BLaER1 (cell line): ENCODE results near the gene TMCO4.
A peak's percentile ranks its signal among the peaks of the same experiment; 100 is the strongest.
"Not testable (repeated sequence)": the region's sequence is repeated elsewhere in the genome, so short reads cannot be mapped to it uniquely, and the experiment has no call there.

Source experiments
- H3K27ac ChIP-seq: shearing (Covaris generic); formaldehyde crosslinking; 2 replicates; pipeline ENCODE4 v1.8.1; 2022
- H3K27me3 ChIP-seq: shearing (Covaris generic); formaldehyde crosslinking; 2 replicates; pipeline ENCODE4 v1.8.1; 2022
- H3K36me3 ChIP-seq: shearing (Covaris generic); formaldehyde crosslinking; 2 replicates; pipeline ENCODE4 v1.8.1; 2022
- H3K4me1 ChIP-seq: shearing (Covaris generic); formaldehyde crosslinking; 2 replicates; pipeline ENCODE4 v1.8.1; 2022
- H3K4me2 ChIP-seq: shearing (Covaris generic); formaldehyde crosslinking; 2 replicates; pipeline ENCODE4 v1.8.1; 2022
- H3K4me3 ChIP-seq: shearing (Covaris generic); formaldehyde crosslinking; 2 replicates; pipeline ENCODE4 v1.8.1; 2022
- H3K9ac ChIP-seq: shearing (Covaris generic); formaldehyde crosslinking; 2 replicates; pipeline ENCODE4 v1.8.1; 2022
- H3K9me3 ChIP-seq: shearing (Covaris generic); formaldehyde crosslinking; 2 replicates; pipeline ENCODE4 v1.8.1; 2022
- H4K20me1 ChIP-seq: shearing (Covaris generic); formaldehyde crosslinking; 2 replicates; pipeline ENCODE4 v1.8.1; 2022
- Cebpa-rat ChIP-seq: shearing (Covaris generic); IDR thresholded peaks from 2 replicates; pipeline ENCODE4 v1.8.1; 2022

Gene TMCO4

GRCh38 chr1:19798486-19799229, 1.1 kb downstream of the TMCO4 start:
- Histone ChIP-seq H3K4me2 (peak overlapping the region; percentile 88), H3K4me1 (peaks cover 37% of the 10 kb centered on the region), H3K4me3 (peak overlapping the region; percentile 73), H3K9ac (peak overlapping the region; percentile 86), H3K27me3 (no peaks in the 10 kb centered on the region), H3K36me3 (peaks cover 8% of the 10 kb centered on the region; the same call in 1 of the 2 replicates), H3K9me3 (no peaks in the 10 kb centered on the region), H3K27ac (peak overlapping the region; percentile 93), H4K20me1 (no peaks in the 10 kb centered on the region)
- no peak for TF ChIP-seq Cebpa-rat

DNA sequence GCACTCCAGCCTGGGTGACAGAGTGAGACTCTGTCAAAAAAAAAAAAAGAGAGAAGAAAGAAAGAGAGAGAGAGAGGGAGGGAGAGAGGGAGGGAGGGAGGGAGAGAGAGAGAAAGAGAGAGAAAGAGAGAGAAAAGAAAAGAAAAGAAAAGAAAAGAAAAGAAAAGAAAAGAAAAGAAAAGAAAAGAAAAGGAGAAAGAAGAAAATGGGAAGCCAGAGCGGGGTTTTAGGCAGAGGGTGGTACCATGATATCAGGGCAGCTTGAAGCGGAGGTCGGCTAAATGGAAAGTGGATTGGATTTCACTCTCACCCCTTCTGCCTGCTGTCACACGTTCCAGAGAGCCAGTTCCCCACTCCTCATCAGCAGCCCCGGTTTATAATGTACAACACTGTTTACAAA, 1.9 kb downstream of the TMCO4 start:
- Histone ChIP-seq H3K9me3 (no peaks in the 10 kb centered on the region), H3K4me1 (peaks cover 42% of the 10 kb centered on the region), H3K36me3 (peaks cover 11% of the 10 kb centered on the region; the same call in 1 of the 2 replicates), H3K4me3 (no peak overlapping the region), H4K20me1 (no peaks in the 10 kb centered on the region), H3K27me3 (no peaks in the 10 kb centered on the region), H3K4me2 (peak overlapping the region; percentile 88), H3K9ac (0 out of 2 replicates have a peak overlapping the region, but pooled peaks have one; percentile 86), H3K27ac (peak overlapping the region; percentile 93; the same call in 1 of the 2 replicates)
- no peak for TF ChIP-seq Cebpa-rat

- Histone ChIP-seq H4K20me1 (no peaks in the 10 kb centered on the region), H3K4me2 (no peak overlapping the region), H3K27ac (no peak overlapping the region), H3K36me3 (peaks cover 33% of the 10 kb centered on the region), H3K9ac (no peak overlapping the region), H3K4me1 (peaks cover 37% of the 10 kb centered on the region), H3K4me3 (no peak overlapping the region), H3K27me3 (no peaks in the 10 kb centered on the region), H3K9me3 (peaks cover 21% of the 10 kb centered on the region)
- no peak for TF ChIP-seq Cebpa-rat
These were observed 5.1 kb downstream of the TMCO4 start for GRCh38 chr1:19794583-19794982.

DNA sequence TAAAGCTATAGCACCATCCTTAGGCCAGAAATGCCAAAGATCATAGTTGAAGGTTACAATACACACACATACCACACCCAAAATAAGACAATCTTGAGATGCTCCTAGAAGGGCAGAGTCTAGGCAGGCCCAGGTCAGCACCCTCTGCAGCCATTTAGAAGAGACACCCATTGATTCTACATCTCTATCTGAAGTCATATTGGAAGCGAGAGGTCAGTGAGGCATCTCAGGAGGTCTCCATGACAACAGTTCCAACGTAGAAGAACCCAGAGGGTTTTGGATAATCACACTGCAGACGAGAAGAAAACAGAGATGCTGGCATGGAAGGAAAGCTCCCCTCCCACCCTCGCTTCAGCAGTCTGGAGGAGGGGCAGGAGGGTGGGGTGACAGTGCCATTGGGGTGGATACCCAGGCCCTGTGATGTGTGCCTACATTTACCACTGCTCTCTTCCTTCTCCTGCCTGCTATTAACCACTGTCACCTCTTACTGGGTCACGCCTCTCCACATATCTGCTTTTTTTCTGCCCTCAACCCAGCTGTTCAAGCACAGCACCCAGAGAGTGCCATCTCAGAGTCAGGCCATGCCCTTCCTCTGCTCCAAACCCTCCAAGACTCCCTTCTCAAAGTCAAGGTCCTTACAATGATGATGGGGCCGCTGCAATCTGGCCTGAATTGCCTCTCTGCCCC, 6.2 kb downstream of the TMCO4 start:
- Histone ChIP-seq H3K36me3 (peaks cover 33% of the 10 kb centered on the region), H3K9me3 (peaks cover 21% of the 10 kb centered on the region), H4K20me1 (no peaks in the 10 kb centered on the region), H3K27me3 (no peaks in the 10 kb centered on the region), H3K4me2 (peak overlapping the region; percentile 29), H3K27ac (peak overlapping the region; percentile 10; the same call in 1 of the 2 replicates), H3K9ac (no peak overlapping the region), H3K4me1 (peaks cover 37% of the 10 kb centered on the region), H3K4me3 (no peak overlapping the region)
- no peak for TF ChIP-seq Cebpa-rat

- Histone ChIP-seq H3K4me3 (no peak overlapping the region), H3K27ac (no peak overlapping the region), H3K4me2 (no peak overlapping the region), H3K9ac (no peak overlapping the region), H3K27me3 (no peaks in the 10 kb centered on the region), H3K36me3 (peaks cover 33% of the 10 kb centered on the region), H3K9me3 (peaks cover 21% of the 10 kb centered on the region), H3K4me1 (peaks cover 41% of the 10 kb centered on the region), H4K20me1 (no peaks in the 10 kb centered on the region)
- TF ChIP-seq Cebpa-rat: no peak
These were observed 7.3 kb downstream of the TMCO4 start for GRCh38 chr1:19792237-19793002.

DNA sequence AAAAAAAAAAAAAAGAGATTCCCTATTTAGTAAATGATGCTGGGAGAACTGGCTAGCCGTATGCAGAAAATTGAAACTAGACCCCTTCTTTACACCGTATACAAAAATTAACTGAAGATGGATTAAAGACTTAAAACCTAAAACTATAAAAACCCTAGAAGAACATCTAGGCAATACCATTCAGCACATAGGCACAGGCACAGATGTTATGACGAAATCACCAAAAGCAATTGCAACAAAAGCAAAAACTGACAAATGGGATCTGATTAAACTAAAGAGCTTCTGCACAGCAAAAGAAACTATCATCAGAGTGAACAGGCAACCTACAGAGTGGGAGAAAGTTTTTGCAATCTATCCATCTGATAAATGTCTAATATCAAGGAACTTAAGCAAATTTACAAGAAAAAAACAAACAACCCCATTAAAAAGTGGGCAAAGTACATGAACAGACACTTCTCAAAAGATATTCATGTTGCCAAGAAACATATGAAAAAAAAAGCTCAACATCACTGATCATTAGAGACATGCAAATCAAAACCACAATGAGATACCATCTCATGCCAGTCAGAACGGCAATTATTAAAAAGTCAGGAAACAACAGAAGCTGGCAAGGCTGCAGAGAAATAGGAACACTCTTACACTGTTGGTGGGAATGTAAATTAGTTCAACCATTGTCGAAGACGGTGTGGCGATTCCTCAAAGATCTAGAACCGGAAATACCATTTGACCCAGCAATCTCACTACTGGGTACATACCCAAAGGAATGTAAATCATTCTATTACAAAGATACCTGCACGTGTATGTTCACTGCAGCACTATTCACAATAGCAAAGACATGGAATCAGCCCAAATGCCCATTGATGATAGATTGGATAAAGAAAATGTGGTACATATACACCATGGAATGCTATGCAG, 9.4 kb downstream of the TMCO4 start:
- peaks cover 21% of the 10 kb centered on the region for H3K9me3 ChIP-seq
- peak overlapping the region; percentile 5; the same call in 1 of the 2 replicates for H3K4me2 ChIP-seq
- H3K27me3 ChIP-seq, H3K9ac ChIP-seq, H4K20me1 ChIP-seq, H3K4me3 ChIP-seq, H3K27ac ChIP-seq: not testable (repeated sequence)
- peaks cover 62% of the 10 kb centered on the region for H3K4me1 ChIP-seq
- H3K36me3 ChIP-seq: peaks cover 35% of the 10 kb centered on the region

DNA sequence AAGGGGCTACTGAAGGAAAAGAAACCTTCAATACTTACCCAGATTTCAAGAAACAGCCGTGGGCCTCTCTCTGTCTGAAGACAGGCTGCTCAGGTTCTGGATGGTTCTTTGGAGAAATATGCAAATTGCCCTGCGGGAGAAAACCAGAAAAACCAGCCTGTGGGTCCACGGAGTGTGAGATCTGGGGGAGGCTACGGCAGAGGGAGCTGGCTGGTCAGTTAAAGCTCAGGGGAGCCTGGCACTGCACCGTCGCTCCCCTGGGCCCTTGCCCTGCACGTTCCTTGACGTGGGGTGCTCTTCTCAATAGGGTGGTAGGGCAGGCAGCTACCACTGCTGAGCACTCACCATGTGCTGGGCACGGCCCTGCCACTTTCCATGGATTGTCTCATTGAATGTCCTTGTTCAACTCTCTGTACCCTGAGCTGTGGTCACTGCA, 12.7 kb downstream of the TMCO4 start:
- Histone ChIP-seq H3K9me3 (peaks cover 18% of the 10 kb centered on the region), H3K4me2 (peak overlapping the region; percentile 83), H3K9ac (peak overlapping the region; percentile 25; the same call in 1 of the 2 replicates), H3K36me3 (peaks cover 36% of the 10 kb centered on the region), H3K27me3 (no peaks in the 10 kb centered on the region), H3K27ac (peak overlapping the region; percentile 65), H3K4me3 (peak overlapping the region; percentile 20), H4K20me1 (no peaks in the 10 kb centered on the region), H3K4me1 (peaks cover 57% of the 10 kb centered on the region)
- TF ChIP-seq Cebpa-rat: no peak

DNA sequence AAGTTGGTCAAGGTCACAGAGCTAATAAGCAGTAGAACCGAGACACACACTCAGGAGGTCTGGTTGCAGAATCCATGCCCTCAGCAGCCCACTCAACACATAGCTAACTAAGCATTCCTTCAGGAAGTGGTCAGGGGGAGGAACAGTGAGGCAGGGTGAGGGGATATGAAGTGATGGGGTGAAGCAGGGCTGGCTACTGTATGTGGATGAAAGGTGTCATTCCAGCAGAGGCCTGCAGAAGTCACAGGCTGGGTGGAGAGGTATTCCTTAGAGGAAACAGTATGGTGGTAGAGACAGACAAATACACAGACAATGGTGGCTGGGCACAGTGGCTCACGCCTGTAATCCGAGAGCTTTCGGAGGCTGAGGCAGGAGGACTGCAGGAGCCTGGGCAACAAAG, 14.1 kb downstream of the TMCO4 start:
- Histone ChIP-seq H3K4me2 (peak overlapping the region; percentile 83), H3K9ac (no peak overlapping the region), H3K4me1 (peaks cover 54% of the 10 kb centered on the region), H3K4me3 (no peak overlapping the region), H3K27ac (peak overlapping the region; percentile 13; the same call in 1 of the 2 replicates), H3K27me3 (no peaks in the 10 kb centered on the region), H3K36me3 (peaks cover 31% of the 10 kb centered on the region), H4K20me1 (no peaks in the 10 kb centered on the region), H3K9me3 (peaks cover 5% of the 10 kb centered on the region)
- no peak for TF ChIP-seq Cebpa-rat
